Measurements from ENCODE around the gene CDH23.

GRCh38 chr10:71805776-71806703 lies 409.3 kb downstream of the CDH23 start:
- no peak for TF ChIP-seq POLR2AphosphoS5 (IDR thresholded peaks at IDR 0.05; ENCODE audit: insufficient read depth in 1 of 2, low read depth in 1 of 2)
- no peak for TF ChIP-seq POLR2A (IDR thresholded peaks at IDR 0.05)
- TF ChIP-seq, protein P1, sequence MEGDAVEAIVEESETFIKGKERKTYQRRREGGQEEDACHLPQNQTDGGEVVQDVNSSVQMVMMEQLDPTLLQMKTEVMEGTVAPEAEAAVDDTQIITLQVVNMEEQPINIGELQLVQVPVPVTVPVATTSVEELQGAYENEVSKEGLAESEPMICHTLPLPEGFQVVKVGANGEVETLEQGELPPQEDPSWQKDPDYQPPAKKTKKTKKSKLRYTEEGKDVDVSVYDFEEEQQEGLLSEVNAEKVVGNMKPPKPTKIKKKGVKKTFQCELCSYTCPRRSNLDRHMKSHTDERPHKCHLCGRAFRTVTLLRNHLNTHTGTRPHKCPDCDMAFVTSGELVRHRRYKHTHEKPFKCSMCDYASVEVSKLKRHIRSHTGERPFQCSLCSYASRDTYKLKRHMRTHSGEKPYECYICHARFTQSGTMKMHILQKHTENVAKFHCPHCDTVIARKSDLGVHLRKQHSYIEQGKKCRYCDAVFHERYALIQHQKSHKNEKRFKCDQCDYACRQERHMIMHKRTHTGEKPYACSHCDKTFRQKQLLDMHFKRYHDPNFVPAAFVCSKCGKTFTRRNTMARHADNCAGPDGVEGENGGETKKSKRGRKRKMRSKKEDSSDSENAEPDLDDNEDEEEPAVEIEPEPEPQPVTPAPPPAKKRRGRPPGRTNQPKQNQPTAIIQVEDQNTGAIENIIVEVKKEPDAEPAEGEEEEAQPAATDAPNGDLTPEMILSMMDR (IDR thresholded peaks at IDR 0.05): no peak

Measured in vagina (tissue), 2 donors.